Measurements from ENCODE around the gene PSMG2. TPM values are rescaled to one million over a fixed set of nuclear protein-coding genes. Genes with fewer than 3 reads are reported as not detected.

Gene PSMG2, protein sequence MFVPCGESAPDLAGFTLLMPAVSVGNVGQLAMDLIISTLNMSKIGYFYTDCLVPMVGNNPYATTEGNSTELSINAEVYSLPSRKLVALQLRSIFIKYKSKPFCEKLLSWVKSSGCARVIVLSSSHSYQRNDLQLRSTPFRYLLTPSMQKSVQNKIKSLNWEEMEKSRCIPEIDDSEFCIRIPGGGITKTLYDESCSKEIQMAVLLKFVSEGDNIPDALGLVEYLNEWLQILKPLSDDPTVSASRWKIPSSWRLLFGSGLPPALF
- total RNA-seq = 50.1 and 54.1 TPM in 2 replicates
- polyA plus RNA-seq (2012) = 41.9 TPM

DNA sequence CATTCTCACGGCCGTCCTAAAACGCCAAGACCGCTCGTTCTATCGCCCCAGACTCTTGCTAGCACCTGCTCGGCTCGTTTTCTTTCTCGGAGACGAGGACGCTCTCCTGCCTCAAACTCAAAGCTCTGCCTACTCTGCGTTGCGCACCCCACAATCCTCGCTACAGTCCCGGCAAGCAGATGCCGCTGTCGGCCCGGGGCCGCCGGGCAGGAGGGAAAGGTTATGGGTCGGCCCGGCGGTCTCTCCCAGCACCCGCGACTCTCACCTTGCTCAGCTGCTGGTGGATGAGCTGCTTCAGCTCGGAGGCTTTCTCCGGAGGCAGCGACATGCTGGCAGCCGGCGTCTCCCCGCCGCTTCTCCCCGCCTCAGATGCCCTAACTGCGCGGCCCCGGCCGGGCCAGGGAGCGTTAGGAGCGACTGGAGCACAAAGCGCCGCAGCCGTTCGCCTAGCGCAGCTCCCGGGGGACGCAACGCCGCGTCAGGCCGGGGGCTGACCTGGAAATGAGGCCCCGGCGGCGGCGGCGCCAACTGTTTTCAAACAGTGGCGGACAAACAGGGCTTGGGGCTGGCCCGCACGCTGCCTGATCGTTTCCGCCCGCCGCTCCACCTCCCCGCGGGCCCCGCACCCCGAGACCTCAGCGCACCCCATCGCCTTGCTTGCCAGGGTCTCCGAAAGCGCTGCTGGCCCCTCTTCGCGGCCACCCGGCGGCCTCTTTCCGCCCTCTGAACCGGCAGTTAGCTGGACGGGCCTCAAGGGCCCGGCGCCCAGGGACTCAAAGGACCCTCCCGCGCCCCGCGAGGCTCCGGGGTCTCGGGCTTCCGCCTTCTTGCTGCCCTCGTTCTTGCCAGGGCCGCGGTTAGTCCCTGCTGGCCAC, at the start of gene PSMG2, which contains the start of gene CEP76:
Gene PSMG2 (plus strand): TSS at position 822 of the 875 bp plus-strand sequence. CDS start 66 bp downstream, outside the sequence.
Gene CEP76 (minus strand): TSS at position 503 of the 875 bp plus-strand sequence. CDS start 175 bp downstream, at position 328.
- DNase-seq (ENCODE audit: low read depth) = peak; percentile 94

DNA sequence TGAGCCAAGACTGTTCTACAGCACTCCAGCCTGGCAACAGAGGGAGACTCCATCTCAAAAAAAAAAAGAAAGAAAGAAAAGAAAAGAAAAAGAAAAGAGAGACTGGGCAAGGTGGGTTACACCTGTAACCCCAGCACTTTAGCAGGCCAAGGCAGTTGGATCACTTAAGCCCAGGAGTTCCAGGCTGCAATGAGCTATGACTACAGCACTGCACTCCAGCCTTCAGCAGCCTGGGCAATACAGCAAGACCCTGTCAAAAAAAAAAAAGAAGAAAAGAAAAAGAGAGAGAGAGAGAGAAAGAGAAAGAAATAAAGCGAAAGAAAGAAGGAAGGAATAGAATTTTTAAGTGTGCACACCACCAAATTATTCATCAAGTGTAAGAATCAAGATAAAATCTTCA, 47.9 kb upstream of the PSMG2 start:
- no peak for DNase-seq (ENCODE audit: low read depth)

DNA sequence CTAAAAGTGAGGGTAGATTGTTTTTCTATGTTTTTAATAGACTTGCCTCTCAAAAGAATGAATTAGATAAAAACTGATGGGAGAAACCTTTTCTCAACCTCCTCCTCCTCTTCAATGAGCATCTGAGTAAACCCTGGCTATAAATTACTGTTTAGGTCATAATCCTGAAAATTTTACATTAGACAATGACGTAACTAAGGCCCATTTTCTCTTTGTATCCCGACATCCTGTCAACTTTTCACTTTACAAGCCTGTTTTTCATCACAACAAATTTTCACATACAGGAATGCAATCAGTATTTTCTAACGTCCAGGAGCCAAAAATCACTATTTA, 46.3 kb upstream of the PSMG2 start:
- DNase-seq (ENCODE audit: low read depth) = peak; percentile 19

DNA sequence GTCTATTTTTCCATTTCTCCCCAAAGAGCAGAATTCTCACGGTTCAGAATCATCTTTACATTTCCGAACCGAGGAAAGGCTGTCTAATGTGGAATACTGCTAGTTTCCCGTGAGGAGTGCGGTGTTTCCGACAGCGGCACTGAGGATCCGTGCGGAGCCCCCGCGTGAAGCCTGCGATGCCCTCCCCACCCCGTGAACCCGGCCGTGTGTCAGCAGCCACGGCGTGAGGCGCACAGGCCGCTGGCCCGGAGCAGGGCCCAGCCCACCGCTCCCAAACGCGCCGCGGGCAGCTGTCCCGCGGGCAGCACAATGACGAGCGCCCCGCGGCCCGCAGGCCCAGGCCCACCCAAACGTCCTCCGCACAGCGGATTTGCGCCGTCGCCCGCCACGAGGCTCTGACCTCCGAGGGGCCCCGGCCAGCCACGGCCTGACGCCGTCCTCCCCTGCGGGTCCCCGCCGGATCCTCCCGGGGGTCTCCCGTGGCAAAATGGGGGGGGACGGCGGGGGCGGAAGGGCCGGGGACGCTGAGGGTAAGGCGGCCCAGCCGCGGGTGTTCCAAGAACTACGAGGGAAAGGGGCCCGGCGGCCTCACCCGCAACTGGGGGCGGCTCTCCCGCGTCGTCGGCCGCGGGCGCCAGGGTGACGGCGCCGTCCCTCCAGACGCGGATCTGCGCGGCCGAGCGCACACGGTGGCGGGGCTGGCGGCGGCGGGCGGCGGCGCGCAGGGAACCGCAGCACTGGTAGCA, 45.7 kb upstream of the PSMG2 start:
- DNase-seq (ENCODE audit: low read depth) = peak; percentile 58

DNA sequence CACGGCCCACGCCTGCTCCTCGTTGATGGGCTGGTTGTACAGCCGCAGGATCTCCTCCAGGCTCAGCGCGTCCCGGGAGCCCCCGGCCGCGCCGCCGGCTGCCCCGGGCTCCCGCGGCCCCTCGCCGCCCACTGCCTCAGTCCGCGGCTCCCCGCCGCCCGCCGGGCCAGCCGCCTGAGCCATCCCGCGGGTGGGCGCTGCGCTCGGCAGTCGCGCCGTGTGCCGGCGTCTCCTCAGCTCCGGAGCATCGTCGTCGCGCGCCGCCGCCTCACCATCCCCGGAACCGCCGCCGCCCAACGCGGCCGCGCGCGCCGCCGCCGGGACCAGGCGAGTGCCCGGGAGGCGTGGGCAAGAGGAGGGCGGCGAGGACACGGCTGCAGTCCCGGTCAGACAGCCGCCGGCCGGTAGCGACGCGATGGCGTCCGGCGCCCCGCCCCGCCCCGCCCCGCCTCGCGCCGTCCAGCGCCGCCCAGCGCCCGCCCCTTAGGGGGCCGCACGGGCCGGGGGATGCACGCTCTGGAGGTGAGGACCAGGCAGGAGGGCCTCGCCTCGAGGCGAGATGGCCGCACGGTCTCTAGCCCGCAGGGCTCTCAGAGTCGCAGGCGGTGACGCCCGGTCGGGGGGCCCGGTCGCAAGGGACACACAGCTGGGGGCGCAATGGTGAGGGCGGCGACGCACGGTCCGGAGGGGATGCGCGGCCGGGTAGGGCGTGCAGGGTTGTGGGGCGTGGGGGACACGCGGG, 45.0 kb upstream of the PSMG2 start, which contains the start of gene SPIRE1:
Gene SPIRE1 (minus strand): TSS at position 424 of the 742 bp plus-strand sequence. CDS start 241 bp downstream, at position 183.
- peak; percentile 78 for DNase-seq (ENCODE audit: low read depth)

DNA sequence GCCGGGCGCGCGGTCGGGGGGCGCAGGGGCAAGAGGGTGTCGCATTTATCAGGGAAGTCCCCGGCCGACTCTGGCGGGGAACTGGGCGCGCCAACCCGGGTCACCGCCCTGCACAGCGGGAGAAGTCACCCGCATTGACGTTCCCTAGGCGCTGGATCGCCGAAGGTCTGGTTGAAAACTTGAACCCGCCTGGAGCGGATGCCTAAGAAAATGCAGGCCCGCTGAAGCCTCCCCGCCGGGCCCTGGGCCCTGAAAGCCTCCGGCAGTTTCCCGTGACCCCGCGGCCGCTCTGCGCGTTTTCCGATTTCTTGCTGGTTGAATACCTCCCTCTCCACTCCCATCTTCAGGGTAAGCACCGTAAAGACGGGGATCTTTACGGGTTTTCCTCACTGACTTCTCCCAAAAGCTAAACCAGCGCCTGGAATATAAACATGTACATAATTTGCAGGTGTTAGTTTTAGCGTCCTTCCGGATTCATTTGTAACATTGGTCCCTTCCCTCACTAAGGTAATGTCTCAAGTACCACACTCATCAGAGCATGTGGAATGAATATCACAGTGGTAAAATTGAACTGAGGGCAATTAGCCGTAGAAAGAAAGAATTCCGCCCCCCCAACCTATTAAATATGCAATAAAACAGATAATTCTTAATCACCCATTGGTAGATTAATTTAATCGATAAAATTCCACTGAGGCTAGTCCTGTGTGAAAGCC, 44.3 kb upstream of the PSMG2 start:
- no peak for DNase-seq (ENCODE audit: low read depth)

DNA sequence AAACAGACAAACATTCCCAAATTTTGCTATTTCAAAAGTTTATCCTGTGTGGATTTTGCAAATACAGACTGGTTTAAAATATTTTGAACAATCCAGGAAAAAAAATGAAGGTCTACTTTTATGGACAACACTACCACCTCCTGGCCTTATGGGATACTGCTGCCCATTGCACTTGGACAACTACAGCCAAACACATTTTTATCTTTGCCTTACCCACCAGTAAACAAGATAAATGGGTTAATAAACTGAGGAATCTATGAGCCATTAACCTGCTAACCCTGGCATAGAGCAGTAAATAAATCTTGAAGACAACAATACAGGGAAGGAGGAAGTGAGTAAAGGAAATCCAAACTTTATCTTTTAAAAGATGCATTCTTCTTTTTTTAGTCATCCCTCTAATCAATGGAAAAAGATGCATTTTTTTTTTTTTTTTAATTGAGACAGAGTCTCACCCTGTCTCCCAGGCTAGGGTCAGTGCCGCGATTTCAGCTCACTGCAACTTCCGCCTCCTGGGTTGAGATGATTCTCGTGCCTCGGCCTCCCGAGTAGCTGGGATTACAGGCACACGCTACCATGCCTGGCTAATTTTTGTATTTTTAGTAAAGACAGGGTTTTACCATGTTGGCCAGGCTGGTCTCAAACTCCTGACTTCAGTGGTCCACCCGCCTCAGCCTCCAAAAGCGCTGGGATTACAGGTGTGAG, 42.8 kb upstream of the PSMG2 start:
- DNase-seq (ENCODE audit: low read depth) = peak; percentile 69

DNA sequence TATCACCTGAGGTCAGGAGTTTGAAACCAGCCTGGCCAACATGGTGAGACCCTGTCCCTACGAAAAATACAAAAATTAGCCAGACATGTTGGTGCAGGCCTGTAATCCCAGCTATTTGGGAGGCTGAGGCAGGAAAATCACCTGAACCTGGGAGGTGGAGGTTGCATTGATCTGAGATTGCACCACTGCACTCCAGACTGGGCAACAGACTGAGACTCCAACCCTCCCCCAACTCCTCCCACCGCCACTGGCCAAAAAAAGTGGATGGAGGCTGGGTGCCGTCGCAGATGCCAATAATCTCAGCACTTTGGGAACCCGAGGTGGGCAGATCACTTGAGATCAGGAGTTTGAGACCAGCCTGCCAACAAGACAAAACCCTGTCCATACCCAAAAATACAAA, 34.8 kb upstream of the PSMG2 start:
- DNase-seq (ENCODE audit: low read depth) = no peak

DNA sequence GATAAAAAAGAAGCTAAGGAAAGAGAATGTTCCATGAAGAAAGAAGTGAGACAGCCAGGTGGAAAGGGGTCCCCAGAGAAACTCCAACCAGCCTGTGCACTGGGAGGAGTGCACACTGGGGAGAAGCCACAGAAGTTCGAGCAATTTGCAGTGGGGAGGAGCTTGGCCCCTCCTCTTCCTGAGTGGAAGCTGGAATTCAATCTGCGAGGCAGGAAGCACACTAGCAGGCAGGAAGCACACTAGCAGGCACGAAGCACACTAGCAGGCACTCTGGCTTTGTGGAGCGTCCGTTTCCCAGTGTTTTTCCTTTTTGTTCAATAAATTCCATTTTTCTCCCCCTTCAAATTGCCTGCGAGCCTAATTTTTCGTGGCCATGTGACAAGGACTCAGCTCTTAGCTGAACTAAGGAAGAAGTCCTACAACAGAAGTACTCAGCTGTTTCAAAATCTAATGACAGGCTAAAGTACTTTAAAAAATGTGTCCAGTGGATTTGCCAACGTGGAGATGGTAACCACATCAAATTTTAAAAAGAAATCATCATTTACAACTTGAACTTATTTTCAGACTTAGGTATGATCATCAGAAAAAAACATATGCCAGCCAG, 23.6 kb upstream of the PSMG2 start:
- peak; percentile 81 for DNase-seq (ENCODE audit: low read depth)

DNA sequence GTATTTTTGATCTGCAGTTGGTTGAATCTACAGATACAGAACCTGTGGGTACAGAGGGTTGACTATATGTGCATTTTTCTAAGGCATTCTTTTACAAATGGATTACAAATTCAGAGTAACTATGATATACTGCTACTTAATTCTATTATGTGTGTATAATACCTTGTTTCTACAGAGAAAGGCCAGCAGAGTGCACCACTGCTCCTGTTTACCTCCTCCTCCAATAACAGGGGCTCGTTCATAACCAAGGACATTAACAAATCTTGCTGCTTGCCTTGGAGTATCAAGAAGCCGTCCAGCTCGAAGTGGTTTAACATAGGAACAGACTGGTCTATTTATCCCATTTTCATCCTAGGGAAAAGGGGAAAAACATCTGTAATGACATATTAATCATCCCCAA, 16.7 kb upstream of the PSMG2 start:
- DNase-seq (ENCODE audit: low read depth) = no peak

DNA sequence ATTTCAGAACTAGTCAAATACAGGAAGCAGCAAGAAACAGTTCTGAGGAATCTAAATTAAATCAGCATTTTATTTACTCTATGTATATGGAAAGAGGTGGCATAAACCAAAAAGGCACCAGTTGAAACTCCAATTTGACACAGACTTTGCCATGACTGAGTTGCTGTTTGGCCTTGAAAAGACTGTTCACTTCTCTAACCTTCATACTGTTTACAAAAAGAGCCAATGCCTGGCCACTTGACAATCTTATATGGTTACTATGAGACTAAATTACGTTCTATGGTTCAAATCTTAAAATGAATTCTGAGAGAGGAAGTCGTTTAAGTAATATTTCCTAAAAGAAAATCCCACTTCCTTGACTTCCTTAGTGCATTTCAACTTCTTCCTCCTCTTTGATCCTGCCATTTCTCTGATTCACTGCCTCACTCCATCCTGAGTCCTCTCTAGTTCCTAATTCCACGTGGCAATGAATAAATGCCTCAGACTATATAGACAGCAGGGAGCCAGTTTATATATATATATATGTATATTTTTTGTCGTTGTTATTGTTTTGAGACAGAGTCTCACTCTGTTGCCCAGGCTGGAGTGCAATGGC, 13.5 kb upstream of the PSMG2 start:
- DNase-seq (ENCODE audit: low read depth) = no peak

DNA sequence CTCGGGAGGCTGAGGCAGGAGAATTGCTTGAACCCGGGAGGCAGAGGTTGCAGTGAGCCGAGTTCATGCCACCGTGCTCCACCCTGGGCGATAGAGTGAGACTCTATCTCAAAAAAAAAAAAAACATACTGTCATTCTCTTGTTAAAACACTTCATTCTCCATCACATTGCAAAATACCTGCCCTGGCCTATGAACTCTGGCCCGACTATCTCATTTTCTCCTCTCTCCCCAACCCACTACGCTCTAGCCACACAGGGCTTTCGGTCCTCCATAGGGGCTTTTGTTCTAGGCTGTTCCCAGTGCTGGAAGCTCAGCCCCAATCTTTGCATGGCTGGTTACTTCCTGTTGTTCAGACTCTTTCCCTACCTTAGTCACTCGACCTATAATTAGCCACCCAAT, 10.6 kb upstream of the PSMG2 start:
- DNase-seq (ENCODE audit: low read depth) = no peak

DNA sequence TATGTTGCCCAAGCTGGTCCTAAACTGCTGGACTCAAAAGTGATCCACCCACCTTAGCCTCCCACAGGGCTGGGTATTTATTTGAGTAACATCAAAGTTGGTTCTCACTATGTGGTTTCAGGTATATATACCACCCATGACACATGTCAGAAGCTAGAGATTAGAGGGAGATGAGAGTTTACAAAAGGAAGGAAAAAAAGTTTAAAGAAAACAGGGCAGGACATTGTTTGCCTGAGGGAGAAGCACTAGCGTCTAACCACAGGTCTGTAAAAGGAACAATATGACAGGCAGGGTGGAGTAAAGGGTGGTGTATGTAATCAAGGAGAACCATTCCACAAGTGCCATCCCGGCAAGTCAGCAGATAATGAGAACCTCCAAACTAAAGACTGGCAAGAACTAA, 8.8 kb upstream of the PSMG2 start:
- peak; percentile 22 for DNase-seq (ENCODE audit: low read depth)

DNA sequence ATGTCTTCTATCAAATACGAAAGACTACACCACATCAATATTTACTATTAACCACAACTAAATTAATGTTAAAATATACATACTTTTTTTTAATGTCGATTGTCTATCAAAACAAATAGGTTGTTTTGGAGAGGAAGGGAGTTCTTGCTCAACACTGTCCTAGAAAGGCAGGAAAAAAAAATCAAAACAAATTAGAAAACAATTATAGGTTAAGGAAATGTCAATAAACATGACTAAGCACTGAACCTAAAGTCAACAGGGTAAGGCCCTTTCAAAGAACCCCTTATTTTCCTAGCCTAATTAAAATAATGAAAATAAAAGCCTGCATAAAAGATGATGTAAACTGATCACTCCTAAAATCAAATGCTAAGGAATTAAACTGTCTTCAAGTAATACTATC, 3.1 kb upstream of the PSMG2 start:
- no peak for DNase-seq (ENCODE audit: low read depth)

DNA sequence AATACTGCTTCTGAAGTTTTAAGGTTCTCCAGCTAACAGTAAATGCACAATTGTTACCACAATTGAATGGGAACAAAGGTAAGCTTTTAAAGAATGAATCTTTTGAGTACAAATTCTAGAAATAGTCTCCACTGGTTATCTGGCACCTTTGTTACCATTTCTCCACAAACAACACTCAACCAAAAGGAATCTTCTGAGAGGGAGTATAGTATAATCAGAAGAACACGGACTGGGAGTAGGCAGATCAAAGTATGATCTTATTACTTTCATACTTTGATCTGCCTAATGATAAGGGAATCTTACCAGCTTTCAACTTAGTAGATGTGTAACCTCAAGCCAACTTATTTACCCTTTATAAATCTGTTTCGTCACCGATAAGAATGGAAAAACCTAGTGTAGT, 1.7 kb upstream of the PSMG2 start:
- no peak for DNase-seq (ENCODE audit: low read depth)

DNA sequence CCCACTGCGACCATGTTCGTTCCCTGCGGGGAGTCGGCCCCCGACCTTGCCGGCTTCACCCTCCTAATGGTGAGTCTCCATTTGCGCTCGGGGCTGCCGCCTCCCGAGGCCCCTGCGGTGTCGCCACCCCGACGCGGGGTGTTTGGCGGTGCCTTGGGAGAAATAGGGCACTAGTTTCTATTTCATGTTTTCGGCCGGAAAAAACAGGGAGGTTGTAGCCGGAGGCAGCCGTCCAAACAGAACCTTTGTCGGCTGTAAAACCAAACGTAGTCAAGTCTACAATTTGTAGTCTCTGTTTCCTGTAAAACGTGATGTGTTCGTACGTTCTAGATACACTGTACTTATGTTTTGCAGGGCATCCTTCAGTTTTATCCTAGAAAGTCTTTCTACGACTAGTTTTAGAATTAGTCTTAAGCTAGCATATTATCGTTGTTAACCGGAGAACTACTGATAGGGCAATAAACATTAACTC, 290 bp downstream of the PSMG2 start:
- DNase-seq (ENCODE audit: low read depth) = no peak

DNA sequence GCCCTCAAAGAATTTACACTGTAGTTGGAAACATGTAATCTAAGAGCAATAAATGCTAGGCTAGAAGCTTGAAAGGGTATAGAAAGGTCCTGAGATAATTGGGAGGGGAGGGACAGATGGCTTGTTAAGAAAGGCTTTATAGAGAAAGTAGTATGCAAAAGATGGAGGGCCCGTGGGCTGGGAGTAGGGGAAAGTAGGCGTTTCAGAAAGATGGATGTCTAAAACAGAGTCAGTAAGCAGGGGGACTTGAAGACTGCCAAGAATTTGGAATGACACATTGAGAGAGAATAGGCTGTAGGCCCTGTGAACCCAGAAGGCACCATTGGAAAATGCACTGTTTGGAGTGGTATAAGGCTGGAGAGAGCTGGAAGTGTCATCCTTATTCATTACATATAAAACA, 822 bp downstream of the PSMG2 start:
- peak; percentile 32 for DNase-seq (ENCODE audit: low read depth)

DNA sequence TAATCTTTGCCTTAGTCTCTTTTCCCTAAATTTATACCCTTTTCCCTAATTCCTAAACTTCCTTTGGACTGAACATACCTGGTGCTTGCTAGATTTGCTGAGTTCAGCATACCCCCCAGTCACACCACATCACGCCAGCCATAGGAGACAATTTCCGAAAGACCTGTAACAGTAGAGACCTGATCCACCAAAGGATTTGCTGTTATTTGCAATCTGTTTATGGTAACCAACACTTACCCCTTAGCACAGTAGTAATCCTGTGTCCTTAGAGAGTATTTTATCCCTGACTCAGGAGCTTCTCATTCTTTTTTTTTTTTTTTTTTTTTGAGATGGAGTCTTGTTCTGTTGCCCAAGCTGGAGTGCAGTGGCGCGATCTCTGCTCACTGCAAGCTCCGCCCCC, 8.6 kb downstream of the PSMG2 start:
- DNase-seq (ENCODE audit: low read depth) = no peak
